HG03521 (cell line): ENCODE results near the gene LRCH4.
"Not testable (repeated sequence)": the region's sequence is repeated elsewhere in the genome, so short reads cannot be mapped to it uniquely, and the experiment has no call there.

Experiments
- ATAC-seq: cut with Tn5 transposase; IDR thresholded peaks from one replicate; pipeline ENCODE4 v1.9.1; 2021; ENCODE audit warnings: mild to moderate bottlenecking, moderate library complexity; ENCODE audit not compliant: unreplicated experiment

LRCH4 gene

GRCh38 chr7:100568896-100569844, 16.8 kb downstream of the LRCH4 start:
- no peak for ATAC-seq

GRCh38 chr7:100568176-100568895, 17.6 kb downstream of the LRCH4 start:
- ATAC-seq, result no peak

- ATAC-seq, result no peak
These were observed 18.2 kb downstream of the LRCH4 start for GRCh38 chr7:100567751-100568175.

DNA sequence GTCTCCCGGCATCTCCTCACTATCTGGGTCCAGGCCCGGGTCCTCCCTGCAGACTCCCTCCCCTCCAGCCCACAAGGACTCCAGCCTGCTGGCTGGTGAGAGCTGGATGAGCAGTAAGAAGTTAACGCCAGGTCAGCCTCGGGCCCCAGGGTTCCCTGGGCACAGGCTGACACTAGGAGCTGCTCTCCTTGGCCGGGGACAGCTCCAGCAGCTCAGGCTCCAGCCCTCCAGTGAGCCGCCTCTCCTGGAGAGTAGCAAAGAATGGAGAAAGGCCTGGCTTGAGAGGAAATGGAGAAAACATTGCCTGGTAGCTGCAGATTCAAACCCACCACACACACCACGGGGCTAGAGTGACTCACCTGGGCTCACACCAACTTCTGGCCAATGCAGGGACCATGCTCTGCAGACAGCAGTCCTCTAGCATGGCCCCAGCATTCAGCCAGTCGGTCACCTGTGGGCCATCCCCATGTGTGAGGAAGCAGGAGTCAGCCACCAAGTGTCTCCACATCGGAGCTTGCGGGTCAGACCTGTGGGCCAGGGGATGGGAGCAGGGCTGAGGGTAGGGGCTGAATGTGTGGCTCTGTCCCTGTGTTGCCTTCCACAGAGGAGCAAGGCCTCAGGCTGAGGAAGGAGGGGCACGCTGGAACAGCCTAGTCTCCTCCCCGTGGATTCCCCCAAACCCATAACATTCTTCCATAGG, 18.7 kb downstream of the LRCH4 start:
- no peak for ATAC-seq

DNA sequence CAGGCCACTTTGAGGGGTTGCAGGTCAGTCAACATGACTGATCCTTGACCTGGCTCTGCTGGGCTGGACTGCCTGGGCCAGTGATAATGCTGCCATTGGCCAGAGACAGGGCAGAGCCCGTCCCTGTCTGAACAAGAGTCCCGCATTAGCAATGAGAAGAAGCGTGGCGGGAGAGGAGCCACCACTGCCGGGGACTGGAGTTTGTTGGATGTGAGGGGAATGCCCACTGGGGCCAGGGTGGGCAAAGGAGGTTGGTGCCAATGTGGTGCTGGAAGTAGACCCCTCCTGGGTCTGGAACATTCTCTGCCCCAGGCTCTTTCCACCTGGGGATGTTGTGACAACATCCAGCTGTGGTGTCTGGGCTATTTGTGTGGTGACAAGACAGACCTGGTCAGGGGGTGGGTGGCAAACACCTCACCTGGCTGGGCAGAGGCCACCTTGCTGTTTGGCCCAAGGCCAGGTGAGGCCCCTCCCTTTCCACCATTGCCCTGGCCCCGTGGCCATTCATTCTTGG, 19.9 kb downstream of the LRCH4 start:
- ATAC-seq, result no peak

DNA sequence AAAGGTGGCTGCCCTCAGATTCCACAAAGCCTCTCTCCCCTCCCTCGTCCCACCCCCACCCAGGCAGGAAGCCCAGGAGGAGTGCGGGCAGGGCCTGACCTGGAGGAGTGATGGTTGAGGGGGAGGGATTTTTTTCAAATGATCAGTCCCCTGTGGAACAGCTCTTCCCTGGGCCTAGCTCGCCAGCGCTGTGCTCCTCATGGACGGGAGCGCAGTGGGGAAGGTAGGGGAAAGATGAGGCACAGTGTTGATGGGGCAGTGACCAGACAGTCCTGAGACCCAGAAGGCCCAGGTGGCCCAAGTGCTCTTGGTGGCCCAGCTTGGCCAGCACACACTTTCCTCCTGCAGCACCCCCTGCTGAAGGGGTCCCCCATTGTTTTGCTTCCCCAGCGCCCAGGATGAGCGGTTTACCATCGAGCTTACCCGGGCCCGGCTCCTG, 20.8 kb downstream of the LRCH4 start:
- no peak for ATAC-seq

DNA sequence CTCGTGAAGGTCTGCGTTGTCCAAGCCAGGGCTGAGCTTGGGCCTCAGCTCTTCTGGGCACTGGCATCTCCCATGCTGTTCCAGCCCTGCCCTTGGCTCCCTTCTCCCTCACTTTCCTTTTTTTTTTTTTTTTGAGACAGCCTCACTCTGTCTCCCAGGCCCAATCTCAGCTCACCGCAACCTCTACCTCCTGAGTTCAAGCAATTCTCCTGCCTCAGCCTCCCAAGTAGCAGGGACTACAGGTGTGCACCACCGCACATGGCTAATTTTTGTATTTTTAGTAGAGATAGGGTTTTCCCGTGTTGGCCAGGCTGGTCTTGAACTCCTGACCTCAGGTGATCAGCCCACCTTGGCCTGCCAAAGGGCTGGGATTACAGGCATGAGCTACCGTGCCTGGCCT, 21.5 kb downstream of the LRCH4 start:
- ATAC-seq, result not testable (repeated sequence)

DNA sequence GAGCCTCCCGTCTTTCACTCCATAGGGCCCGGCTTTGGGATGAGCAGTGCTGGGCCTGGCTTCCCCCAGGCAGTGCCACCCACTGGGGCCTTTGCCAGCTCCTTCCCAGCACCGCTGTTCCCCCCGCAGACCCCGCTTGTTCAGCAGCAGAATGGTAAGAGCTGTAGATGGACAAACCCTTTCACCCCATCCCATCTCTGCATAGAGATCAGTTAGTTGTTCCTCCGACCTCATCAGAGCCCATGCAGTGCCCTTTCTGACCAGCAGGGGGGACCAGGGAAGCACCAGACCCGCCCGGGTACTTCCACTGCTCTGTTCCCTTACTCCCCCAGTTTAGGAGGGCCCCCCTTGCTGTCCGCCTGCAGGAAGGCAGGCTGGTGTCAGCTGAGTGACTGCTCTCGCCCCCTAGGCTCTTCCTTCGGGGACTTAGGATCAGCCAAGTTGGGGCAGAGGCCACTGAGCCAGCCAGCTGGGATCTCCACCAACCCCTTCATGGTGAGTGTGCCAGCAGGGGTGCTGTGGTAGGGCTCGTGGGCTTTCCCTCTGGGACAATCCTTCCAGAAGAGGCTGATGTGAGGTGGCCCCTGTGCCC, 22.0 kb downstream of the LRCH4 start:
- ATAC-seq, result no peak

GRCh38 chr7:100563100-100563564, 22.8 kb downstream of the LRCH4 start:
- no peak for ATAC-seq

DNA sequence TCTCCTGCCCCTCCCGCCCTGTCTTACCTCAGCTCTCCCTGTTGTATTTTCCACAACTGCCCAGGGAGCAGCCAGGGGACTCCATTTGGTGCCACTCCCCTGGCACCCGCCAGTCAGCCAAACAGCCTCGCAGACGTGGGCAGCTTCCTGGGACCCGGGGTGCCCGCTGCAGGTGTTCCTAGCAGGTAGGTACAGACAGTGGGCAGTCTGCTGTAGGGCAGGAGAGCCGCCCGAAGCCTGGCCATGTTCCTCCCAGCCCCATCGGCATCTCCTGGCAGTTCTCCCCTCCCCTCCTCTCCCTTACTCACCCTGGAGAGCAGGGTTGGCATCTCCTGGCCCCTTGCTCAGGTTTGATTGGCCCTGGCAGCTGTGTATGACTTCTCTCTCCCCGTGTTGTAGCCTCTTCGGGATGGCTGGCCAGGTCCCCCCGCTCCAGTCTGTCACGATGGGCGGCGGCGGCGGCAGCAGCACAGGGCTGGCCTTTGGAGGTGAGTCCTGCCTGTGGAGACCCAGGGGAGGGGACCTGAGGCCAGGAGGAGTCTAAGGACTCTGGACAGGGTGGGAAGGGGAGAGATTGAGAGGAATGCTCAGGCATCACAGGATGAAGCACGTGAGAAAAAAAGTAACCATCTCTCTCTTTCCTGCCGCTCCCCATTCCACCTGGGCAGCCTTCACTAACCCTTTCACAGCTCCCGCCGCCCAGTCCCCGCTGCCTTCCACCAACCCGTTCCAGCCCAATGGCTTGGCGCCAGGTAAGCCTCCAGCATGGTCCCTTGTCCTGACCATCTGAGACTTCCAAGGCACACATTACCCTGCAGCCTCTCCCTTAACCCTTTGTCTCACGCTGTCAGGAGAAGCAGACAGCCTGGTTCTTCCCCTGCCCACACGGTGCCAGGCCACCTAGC, 23.5 kb downstream of the LRCH4 start:
- ATAC-seq, result no peak

DNA sequence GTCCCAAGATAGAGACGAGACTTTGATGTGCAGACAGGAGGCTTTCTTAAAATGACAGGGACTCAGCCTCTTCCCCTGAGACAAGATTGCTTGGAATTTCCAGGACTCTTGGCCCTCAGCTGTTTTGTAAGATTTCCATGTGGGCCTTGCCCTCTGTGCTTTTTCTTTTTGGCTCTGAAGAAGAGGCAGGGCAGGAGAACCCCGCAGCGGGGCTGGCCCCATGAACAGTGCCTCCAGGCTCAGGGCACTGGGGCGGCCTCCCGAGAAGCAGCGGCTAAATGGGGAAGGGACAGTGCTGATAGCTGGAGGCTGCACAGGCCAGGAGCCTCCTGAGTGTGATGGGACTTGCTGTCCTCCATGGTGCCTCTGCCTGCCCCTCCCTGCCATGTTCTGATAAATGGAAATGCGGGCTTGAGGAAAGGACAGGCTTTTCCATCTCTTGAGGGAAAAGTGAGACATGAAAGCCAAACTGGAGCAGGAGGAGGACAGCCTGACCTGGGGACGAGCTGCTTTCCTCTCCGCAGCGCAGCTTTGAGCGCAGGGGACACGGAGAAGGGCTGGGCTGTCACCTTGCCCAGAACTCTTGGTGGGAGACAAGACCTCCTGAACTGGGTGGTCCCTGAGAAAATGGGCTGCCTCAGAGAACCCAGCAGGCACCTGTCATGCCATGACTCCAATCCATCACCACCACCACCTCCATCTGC, 24.3 kb downstream of the LRCH4 start:
- no peak for ATAC-seq

- ATAC-seq, result no peak
These were observed 26.8 kb downstream of the LRCH4 start for GRCh38 chr7:100559127-100559526.

GRCh38 chr7:100556541-100556940, 29.4 kb downstream of the LRCH4 start:
- ATAC-seq, result no peak

- no peak for ATAC-seq
These were observed 30.2 kb downstream of the LRCH4 start for GRCh38 chr7:100555701-100556100.

GRCh38 chr7:100553032-100553431, 32.9 kb downstream of the LRCH4 start:
- ATAC-seq, result no peak

DNA sequence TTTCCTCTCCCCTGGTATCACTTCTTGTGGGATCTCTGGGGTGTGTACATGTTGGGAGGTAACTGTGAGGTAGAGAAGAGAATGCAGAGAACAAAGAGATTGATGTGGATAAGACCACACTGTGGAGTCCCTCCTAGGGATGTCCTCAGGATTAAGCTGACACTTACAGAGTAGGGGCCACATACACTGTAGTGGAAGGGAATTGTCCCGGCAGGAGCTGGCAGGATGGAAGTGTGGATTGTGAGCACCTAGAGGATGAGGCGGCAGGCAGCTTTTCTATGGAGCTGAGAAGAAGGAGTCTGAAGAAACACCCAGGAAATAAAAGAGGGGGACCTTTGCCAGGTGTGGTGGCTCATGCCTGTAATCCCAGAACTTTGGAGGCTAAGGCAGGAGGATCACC, 33.4 kb downstream of the LRCH4 start:
- no peak for ATAC-seq

DNA sequence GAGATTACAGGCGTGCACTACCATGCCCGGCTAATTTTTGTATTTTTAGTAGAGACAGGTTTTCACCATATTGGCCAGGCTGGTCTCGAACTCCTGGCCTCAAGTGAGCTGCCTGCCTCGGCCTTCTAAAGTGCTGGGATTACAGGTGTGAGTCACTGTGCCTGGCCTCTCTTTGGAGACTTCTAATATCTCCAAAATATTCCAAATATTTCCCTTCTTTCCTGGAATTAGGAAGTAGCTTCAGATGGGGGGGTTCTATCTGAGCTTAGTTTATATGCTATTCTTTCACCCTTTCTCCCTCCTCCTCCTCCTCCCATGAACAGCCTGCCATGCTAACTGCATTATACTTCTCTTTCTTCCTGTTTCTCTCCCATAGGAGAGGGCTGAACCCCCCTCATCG, 37.5 kb downstream of the LRCH4 start:
- ATAC-seq, result not testable (repeated sequence)

GRCh38 chr7:100547872-100548271, 38.1 kb downstream of the LRCH4 start:
- no peak for ATAC-seq
